ENCODE data around the gene ZNF496. TPM values are rescaled to one million over a fixed set of nuclear protein-coding genes. Genes with fewer than 3 reads are reported as not detected.

ZNF496 gene
- 17.6 to 20.5 TPM (median 18.1 TPM) in 5 replicates for total RNA-seq (2022; extraction: Qiagen RNA extraction; ENCODE audit: low read depth)

DNA sequence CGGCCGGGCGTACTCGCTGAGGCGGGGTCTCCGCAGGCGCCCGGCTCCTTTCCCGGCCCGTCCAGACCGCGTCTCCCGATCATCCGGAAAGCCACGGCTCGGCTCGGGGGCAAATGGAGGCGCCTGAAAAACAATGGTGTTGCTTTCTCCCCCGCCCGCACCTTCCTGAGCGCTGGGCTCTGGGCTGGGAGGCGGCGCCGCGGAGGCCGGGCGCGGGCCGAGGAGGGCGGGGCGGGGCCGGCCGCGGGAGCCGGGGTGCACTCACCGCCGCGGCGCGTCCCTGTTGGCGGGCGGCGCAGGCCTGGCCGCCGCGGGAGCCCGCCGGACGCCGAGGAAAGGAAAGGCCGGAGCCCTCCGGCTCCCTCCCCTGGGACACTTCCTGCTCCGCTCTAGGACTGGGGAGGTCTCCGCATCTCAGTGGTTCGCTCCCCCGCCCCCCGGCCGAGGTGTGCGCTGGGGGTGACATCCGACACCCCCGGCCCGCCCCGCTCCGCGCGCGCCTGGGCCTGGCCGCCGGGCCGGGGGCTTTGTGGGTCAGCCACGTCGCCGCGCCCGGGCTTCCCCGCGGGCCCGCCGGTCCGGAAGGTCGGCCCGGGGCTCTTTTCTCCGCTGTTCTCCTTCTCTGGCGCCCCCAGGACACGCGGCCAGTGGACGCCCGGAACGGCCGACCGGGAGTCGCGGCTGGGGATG, at the start of gene ZNF496:
TSS of gene ZNF496 (minus strand) at position 343 of the 690 bp plus-strand sequence. CDS start 2,289 bp downstream, outside the sequence.

DNA sequence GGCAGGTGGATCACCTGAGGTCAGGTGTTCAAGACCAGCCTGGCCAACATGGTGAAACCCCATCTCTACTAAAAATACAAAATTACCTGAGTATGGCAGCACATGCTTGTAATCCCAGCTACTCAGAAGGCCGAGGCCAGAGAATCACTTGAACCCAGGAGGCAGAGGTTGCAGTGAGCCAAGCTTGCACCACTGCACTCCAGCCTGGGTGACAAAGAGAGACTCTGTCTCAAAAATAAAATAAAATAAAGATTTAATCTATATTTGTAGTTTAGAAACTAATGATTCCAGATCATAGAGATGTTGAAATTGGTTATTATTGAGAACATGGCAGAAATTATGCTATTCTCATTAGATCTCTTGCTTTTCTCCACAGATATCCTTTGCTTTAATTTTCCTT, 75.9 kb downstream of the ZNF496 start, which contains the start of gene VN1R5:
TSS of gene VN1R5 (plus strand) at position 301 of the 400 bp plus-strand sequence.

Other genes with a start within 250 kb of the ZNF496 start
- 3.4 to 4.5 TPM (median 4.2 TPM) in 5 replicates for gene ZNF669, start 227.5 kb downstream of the ZNF496 start, total RNA-seq (2022; extraction: Qiagen RNA extraction; ENCODE audit: low read depth)
- 4.2 to 5.9 TPM (median 5.3 TPM) in 5 replicates for gene ZNF124, start 159.8 kb downstream of the ZNF496 start, total RNA-seq (2022; extraction: Qiagen RNA extraction; ENCODE audit: low read depth)
- gene VN1R5, start 75.8 kb downstream of the ZNF496 start, total RNA-seq (2022; extraction: Qiagen RNA extraction; ENCODE audit: low read depth), result not detected in 5 replicates
- not detected in 5 replicates for gene NLRP3, start 84.3 kb upstream of the ZNF496 start, total RNA-seq (2022; extraction: Qiagen RNA extraction; ENCODE audit: low read depth)
- gene OR2B11, start 126.2 kb upstream of the ZNF496 start, total RNA-seq (2022; extraction: Qiagen RNA extraction; ENCODE audit: low read depth), result not detected in 5 replicates
- not detected in 5 replicates for gene OR2C3, start 204.6 kb upstream of the ZNF496 start, total RNA-seq (2022; extraction: Qiagen RNA extraction; ENCODE audit: low read depth)
- not detected in 5 replicates for gene GCSAML, start 217.3 kb upstream of the ZNF496 start, total RNA-seq (2022; extraction: Qiagen RNA extraction; ENCODE audit: low read depth)

Data from A549 treated with DMSO at 1 μM for 4 hours (cell line).